GM13976 (cell line): ENCODE measurements around the gene SNED1.
A peak's percentile ranks its signal among the peaks of the same experiment; 100 is the strongest.

ENCODE experiments used
- DNase-seq: peaks from one replicate; pipeline ENCODE4 v3.0.0; 2012; ENCODE audit warnings: low spot score
- in situ Hi-C: fragments of 300-500 bp; cut with MboI; formaldehyde crosslinking; loops from one replicate; pipeline ENCODE4 v1.12.0; 2022; ENCODE audit warnings: low sequenced_read_pairs, mixed read lengths, inconsistent platforms; ENCODE audit not compliant: unreplicated experiment
- TF ChIP-seq, protein P1 (sequence below): IDR thresholded peaks from 2 replicates; pipeline ENCODE4 v1.5.1; 2012; ENCODE audit warnings: borderline replicate concordance, mild to moderate bottlenecking; ENCODE audit not compliant: insufficient read depth; ENCODE audit errors: extremely low read depth, missing control alignments, control extremely low read depth

The SNED1 gene

DNA sequence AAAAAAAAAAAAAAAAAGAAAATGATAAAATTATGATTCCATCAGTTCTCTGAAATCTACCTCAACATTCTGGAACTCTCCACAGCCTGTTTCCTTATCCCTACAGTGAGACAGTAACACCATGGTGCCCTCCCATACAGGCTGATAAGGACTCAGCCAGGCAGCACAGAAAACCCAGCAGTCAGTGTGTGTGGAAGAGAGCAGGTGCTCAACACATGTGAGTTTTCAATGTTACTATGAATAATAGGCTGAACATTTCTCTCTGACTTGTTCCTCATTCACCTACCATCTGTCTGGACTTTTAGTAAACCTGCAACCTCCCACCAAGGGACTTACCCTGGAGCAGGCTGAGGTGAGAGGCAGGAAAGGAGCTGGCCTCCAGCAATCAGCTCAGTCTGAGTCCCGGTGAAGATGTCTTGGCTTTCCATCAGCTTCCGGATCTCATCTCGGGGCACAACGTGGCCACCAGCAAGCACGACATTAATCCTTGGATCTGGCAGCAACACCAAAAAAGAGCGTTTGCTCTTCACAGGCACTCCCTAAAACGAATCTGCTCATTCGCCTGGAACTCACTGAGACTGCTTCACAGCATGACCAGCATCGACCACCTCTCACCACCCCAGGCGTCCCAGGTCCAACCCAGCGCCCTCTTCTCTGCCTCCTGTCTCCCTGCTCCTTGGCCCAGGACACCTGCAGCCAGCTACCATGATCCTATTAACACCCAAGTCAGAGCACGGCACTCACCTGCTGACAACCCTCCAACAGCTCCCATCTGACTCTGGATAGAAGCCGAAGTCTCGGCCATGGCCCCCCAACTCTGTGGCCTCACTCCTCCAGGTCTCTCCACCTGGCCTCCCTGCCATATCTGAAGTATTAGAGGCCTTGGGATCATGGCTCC lies 134.4 kb downstream of the SNED1 start:
- in situ Hi-C loops, result no loop called here
- DNase-seq, result peak; percentile 74
- TF ChIP-seq, protein P1, sequence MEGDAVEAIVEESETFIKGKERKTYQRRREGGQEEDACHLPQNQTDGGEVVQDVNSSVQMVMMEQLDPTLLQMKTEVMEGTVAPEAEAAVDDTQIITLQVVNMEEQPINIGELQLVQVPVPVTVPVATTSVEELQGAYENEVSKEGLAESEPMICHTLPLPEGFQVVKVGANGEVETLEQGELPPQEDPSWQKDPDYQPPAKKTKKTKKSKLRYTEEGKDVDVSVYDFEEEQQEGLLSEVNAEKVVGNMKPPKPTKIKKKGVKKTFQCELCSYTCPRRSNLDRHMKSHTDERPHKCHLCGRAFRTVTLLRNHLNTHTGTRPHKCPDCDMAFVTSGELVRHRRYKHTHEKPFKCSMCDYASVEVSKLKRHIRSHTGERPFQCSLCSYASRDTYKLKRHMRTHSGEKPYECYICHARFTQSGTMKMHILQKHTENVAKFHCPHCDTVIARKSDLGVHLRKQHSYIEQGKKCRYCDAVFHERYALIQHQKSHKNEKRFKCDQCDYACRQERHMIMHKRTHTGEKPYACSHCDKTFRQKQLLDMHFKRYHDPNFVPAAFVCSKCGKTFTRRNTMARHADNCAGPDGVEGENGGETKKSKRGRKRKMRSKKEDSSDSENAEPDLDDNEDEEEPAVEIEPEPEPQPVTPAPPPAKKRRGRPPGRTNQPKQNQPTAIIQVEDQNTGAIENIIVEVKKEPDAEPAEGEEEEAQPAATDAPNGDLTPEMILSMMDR, result no peak

DNA sequence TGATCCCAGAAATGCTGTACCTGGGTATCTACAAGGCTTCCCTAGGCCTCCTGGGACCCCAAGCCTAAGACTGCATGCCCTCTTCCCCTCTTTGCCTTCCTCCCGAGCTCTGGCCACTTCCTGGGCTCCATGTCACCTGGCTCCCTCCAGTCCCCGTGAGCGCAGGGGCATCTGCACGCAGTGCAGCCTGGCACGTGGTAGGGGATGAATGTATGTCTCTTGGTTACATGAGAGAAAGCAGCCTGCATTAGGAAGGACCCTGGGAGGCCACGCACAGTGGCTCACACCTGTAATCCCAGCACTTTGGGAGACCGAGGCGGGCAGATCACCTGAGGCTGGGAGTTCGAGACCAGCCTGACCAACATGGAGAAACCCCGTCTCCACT lies 135.0 kb downstream of the SNED1 start:
- no peak for DNase-seq
- in situ Hi-C loops, result no loop called here
- TF ChIP-seq, protein P1, result no peak

DNA sequence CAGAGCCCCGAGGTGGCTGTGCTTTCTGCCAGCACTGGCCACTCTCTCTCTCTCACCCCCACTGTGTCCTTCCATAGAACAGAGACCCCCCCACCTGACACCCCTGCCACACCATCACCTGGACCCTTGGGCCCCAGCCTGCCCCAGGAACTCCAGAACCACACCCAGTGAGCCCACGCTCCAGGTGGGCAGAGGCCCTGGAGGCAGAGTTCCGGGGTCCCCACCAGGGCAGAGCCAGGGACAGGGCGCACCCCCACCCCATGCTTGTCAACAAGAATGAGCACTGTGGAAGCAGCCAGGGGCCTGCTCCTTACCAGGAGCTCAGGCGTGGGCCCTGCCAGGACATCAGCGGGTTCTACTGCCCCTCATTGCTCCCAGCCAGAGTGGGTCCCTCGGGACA lies 136.3 kb downstream of the SNED1 start:
- in situ Hi-C loops, result no loop called here
- no peak for DNase-seq
- TF ChIP-seq, protein P1, result no peak

DNA sequence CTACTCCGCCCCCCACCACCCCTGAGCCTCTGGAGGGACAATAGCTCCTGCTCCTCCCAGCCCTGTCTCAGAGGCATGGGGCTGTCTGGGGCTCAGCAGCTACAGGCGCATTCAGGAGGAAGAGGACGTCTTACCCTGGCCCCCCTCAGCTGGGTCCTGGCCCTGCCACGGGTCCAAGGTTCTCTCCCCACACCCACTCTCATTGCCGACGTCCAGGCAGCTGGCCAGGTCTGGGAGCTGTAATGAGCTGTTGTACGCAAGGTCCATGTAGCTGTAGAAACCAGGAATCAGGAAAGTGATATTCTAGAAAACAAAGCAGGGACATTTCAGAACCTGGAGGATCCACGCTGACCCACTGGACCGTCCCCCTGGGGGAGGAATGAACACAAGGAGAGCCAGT lies 137.3 kb downstream of the SNED1 start:
- DNase-seq, result no peak
- TF ChIP-seq, protein P1, result no peak
- in situ Hi-C loops, result no loop called here

DNA sequence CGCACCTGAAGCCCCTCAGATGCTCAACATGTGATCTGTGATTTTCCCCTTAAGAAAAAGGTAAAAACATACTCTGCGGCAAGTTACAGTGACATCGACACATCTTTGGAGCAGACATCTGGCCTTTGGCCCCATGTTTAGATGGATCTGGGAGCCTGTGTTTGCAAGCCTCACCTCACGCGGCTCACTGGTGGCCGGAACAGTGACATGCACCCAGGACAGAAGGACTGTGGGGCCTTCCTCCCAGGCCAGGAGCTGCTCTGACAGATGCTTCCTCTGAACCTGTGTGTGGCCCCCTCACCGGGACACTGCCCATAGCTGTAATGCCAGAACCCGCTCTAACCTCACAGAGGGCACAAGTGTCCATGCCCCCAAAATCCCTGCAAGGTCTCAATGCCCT lies 137.8 kb downstream of the SNED1 start:
- no peak for DNase-seq
- TF ChIP-seq, protein P1, result no peak
- in situ Hi-C loops, result no loop called here

DNA sequence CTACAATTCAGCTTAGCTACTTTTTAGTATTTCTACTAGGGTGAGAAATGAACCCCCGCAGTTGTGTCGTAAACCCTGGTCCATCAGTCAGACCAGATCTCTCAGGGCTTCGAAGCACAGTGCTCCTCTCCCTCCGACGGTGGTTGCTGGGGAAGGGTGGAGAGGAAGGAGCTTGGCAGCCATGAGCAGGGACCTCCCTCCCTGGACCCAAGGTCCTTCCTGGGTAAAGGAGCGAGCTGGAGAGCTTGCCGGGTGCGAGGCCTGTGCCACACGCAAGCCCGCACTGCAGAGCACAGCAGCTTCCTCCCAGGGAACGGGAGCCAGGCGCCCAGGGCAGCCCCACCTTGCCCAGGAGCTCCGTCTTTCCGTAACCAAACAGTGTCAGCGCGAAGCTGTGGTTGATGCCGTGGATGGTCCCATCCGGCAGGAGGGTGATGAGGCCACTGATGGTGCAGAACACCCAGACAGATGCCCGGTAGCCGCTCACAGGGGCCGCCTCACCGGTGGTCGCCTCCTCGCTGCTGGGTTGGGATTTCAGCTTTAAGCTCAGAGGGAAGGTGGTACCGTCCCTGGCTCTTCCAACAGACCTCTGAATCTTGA lies 138.3 kb downstream of the SNED1 start:
- TF ChIP-seq, protein P1, result no peak
- DNase-seq, result no peak
- in situ Hi-C loops, result no loop called here
